Loucy (cell line): Measurements from ENCODE around the gene KCNQ5.

ENCODE experiments used
- H2AFZ ChIP-seq: fragments of 200-600 bp; sonication (generic); 2 replicates; pipeline ENCODE4 v1.6.0; 2016; ENCODE audit warnings: antibody characterized with exemption, mild to moderate bottlenecking, low read length, moderate library complexity
- H3F3A ChIP-seq: fragments of 200-600 bp; 2 replicates; pipeline ENCODE4 v1.6.0; 2016; ENCODE audit warnings: antibody characterized with exemption, low read depth, mild to moderate bottlenecking
- H3K27me3 ChIP-seq: fragments of 200-600 bp; sonication (generic); 2 replicates; pipeline ENCODE4 v1.6.1; 2014; ENCODE audit warnings: low read length, mild to moderate bottlenecking; ENCODE audit not compliant: insufficient read depth, poor library complexity, severe bottlenecking
- H3K36me3 ChIP-seq: fragments of 200-600 bp; sonication (generic); 2 replicates; pipeline ENCODE4 v1.6.1; 2016; ENCODE audit warnings: low read length; ENCODE audit not compliant: insufficient read depth
- H3K4me1 ChIP-seq: fragments of 200-600 bp; sonication (generic); 2 replicates; pipeline ENCODE4 v1.5.1; 2014; ENCODE audit warnings: low read length, mild to moderate bottlenecking; ENCODE audit not compliant: insufficient read depth, poor library complexity, severe bottlenecking
- H3K4me2 ChIP-seq: fragments of 200-600 bp; sonication (generic); 2 replicates; pipeline ENCODE4 v1.6.0; 2014; ENCODE audit warnings: antibody characterized with exemption, low read length, low read depth, mild to moderate bottlenecking; ENCODE audit not compliant: poor library complexity, severe bottlenecking
- H3K4me3 ChIP-seq: fragments of 200-600 bp; sonication (generic); 2 replicates; pipeline ENCODE4 v1.5.1; 2014; ENCODE audit warnings: low read length, mild to moderate bottlenecking, mixed read lengths; ENCODE audit not compliant: poor library complexity, severe bottlenecking
- H3K79me2 ChIP-seq: fragments of 200-600 bp; sonication (generic); 2 replicates; pipeline ENCODE4 v1.6.1; 2014; ENCODE audit warnings: low read length; ENCODE audit not compliant: insufficient read depth
- H3K9ac ChIP-seq: fragments of 200-600 bp; sonication (generic); 2 replicates; pipeline ENCODE4 v1.6.0; 2014; ENCODE audit warnings: mild to moderate bottlenecking, low read depth, low read length, moderate library complexity; ENCODE audit not compliant: poor library complexity, severe bottlenecking
- H3K9me2 ChIP-seq: fragments of 200-600 bp; sonication (generic); replicated peaks from 2 replicates; pipeline ENCODE4 v1.6.1; 2016; ENCODE audit warnings: low read depth, low read length, mixed read lengths
- H3K9me3 ChIP-seq: fragments of 200-600 bp; sonication (generic); 2 replicates; pipeline ENCODE4 v1.6.1; 2014; ENCODE audit warnings: mild to moderate bottlenecking, antibody characterized with exemption, low read length, low read depth; ENCODE audit not compliant: insufficient read depth
- H4K20me1 ChIP-seq: fragments of 200-600 bp; sonication (generic); 2 replicates; pipeline ENCODE4 v1.6.0; 2014; ENCODE audit warnings: antibody characterized with exemption, low read length, mild to moderate bottlenecking; ENCODE audit not compliant: insufficient read depth, poor library complexity, severe bottlenecking
- EZH2phosphoT487 ChIP-seq: fragments of 200-600 bp; IDR thresholded peaks from 2 replicates; pipeline ENCODE4 v1.6.1; 2018; ENCODE audit warnings: antibody characterized with exemption, mild to moderate bottlenecking, moderate library complexity, borderline replicate concordance
- TF ChIP-seq, protein P1 (sequence below): fragments of 200-600 bp; sonication (generic); conservative IDR thresholded peaks from 2 replicates; pipeline ENCODE4 v1.5.1; 2014; ENCODE audit warnings: mild to moderate bottlenecking, antibody characterized with exemption, low read length

The KCNQ5 gene

DNA sequence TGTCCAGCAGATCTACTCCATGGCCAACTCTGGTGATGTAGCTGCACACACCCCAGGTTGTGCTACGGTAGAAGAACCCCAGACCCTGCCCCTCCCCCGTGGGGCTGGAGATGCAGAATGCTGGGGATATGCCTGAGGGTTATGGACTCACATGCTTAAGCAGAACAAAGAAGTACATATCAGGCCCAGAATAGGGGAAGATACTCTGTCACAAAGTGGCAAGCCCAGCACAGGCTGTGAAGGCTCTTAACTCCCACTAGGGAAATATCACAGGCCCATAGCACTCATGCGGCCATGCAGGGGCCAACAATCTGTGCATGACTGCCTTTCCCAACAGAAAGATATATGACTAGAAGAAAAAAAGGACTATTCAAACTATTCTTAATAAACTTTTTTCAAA lies 234.9 kb downstream of the KCNQ5 start:
- Histone ChIP-seq H3F3A (no peaks in the 10 kb centered on the region), H3K9ac (no peak overlapping the region), H3K27me3 (no peaks in the 10 kb centered on the region), H3K4me2 (no peak overlapping the region), H2AFZ (no peak overlapping the region), H3K36me3 (no peaks in the 10 kb centered on the region), H4K20me1 (no peaks in the 10 kb centered on the region), H3K4me3 (no peak overlapping the region), H3K9me2 (no peaks in the 10 kb centered on the region), H3K4me1 (no peaks in the 10 kb centered on the region), H3K79me2 (no peaks in the 10 kb centered on the region), H3K9me3 (no peaks in the 10 kb centered on the region)
- TF ChIP-seq, protein P1, sequence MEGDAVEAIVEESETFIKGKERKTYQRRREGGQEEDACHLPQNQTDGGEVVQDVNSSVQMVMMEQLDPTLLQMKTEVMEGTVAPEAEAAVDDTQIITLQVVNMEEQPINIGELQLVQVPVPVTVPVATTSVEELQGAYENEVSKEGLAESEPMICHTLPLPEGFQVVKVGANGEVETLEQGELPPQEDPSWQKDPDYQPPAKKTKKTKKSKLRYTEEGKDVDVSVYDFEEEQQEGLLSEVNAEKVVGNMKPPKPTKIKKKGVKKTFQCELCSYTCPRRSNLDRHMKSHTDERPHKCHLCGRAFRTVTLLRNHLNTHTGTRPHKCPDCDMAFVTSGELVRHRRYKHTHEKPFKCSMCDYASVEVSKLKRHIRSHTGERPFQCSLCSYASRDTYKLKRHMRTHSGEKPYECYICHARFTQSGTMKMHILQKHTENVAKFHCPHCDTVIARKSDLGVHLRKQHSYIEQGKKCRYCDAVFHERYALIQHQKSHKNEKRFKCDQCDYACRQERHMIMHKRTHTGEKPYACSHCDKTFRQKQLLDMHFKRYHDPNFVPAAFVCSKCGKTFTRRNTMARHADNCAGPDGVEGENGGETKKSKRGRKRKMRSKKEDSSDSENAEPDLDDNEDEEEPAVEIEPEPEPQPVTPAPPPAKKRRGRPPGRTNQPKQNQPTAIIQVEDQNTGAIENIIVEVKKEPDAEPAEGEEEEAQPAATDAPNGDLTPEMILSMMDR = no peak
- TF ChIP-seq EZH2phosphoT487 = no peak

DNA sequence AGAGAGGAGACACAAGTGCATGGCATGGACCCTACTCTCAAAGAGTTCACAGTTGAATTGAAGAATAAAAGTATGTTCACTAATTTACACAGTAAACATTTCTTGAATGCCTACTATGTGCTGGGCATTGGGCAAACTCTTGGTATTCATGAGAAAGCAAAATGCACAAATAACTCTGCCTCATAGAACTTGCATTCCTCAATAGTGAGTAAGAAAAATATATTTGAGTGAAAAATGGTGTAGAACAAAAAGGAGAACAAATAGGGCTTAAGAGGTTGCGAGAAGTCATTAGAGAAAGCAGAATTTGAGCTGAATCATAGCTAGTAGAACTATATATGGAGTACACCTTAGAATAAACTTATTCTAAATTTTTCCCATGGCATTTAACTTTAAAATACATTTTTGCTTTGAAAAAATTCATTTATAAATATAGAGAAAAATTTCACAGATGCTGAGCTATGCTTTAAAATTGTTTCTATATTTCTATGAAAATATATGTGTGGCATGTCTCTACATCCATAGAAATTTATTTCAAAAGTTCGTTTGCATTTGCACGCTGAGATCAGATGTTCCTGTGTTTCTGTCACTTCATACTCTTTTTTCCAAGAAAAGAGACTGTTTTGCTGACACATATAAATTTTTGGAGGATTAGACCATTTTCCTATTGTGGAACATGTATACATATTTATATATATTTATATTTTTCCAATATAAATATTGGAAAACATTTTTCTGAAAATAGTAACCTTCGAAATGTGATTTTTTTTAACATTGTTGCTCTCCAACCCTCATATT lies 236.1 kb downstream of the KCNQ5 start:
- no peaks in the 10 kb centered on the region for H3K4me1 ChIP-seq
- no peak overlapping the region for H3K4me3 ChIP-seq
- H3F3A ChIP-seq = no peaks in the 10 kb centered on the region
- no peaks in the 10 kb centered on the region for H3K36me3 ChIP-seq
- no peaks in the 10 kb centered on the region for H3K27me3 ChIP-seq
- H3K9me3 ChIP-seq = no peaks in the 10 kb centered on the region
- no peak overlapping the region for H2AFZ ChIP-seq
- no peaks in the 10 kb centered on the region for H3K79me2 ChIP-seq
- TF ChIP-seq, protein P1 = no peak
- TF ChIP-seq EZH2phosphoT487 = no peak
- H3K4me2 ChIP-seq = no peak overlapping the region
- no peaks in the 10 kb centered on the region for H4K20me1 ChIP-seq
- H3K9ac ChIP-seq = no peak overlapping the region
- no peaks in the 10 kb centered on the region for H3K9me2 ChIP-seq

DNA sequence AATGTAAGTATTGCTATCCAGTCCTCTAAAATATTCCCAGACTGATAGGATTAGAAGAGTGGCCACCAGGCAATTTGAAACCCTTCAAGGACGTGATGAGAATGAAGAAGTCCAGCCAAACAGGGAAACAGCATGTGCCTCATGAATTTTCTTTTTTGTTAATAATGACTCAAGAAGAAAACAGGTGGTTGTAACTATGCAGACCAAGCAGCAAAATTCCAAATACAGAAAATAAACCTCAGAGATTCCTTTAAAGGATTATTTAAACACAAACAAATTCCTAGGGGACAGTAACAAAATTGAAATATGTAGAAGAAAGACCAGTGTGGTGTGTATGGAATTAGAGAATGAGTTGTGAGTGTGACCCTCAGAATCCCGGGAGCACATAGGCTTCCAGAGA lies 239.2 kb downstream of the KCNQ5 start:
- Histone ChIP-seq H2AFZ (no peak overlapping the region), H3K27me3 (no peaks in the 10 kb centered on the region), H3K4me2 (no peak overlapping the region), H3F3A (no peaks in the 10 kb centered on the region), H3K9ac (no peak overlapping the region), H3K79me2 (no peaks in the 10 kb centered on the region), H3K9me3 (no peaks in the 10 kb centered on the region), H4K20me1 (no peaks in the 10 kb centered on the region), H3K4me1 (no peaks in the 10 kb centered on the region), H3K36me3 (no peaks in the 10 kb centered on the region), H3K9me2 (no peaks in the 10 kb centered on the region), H3K4me3 (no peak overlapping the region)
- TF ChIP-seq, protein P1 = no peak
- TF ChIP-seq EZH2phosphoT487 = no peak
